Loucy (cell line): ENCODE data around the gene FAM89B.

Source experiments
- H2AFZ ChIP-seq: fragments of 200-600 bp; sonication (generic); 2 replicates; pipeline ENCODE4 v1.6.0; 2016; ENCODE audit warnings: antibody characterized with exemption, mild to moderate bottlenecking, low read length, moderate library complexity
- H3F3A ChIP-seq: fragments of 200-600 bp; 2 replicates; pipeline ENCODE4 v1.6.0; 2016; ENCODE audit warnings: antibody characterized with exemption, low read depth, mild to moderate bottlenecking
- H3K27me3 ChIP-seq: fragments of 200-600 bp; sonication (generic); 2 replicates; pipeline ENCODE4 v1.6.1; 2014; ENCODE audit warnings: low read length, mild to moderate bottlenecking; ENCODE audit not compliant: insufficient read depth, poor library complexity, severe bottlenecking
- H3K36me3 ChIP-seq: fragments of 200-600 bp; sonication (generic); 2 replicates; pipeline ENCODE4 v1.6.1; 2016; ENCODE audit warnings: low read length; ENCODE audit not compliant: insufficient read depth
- H3K4me1 ChIP-seq: fragments of 200-600 bp; sonication (generic); 2 replicates; pipeline ENCODE4 v1.5.1; 2014; ENCODE audit warnings: low read length, mild to moderate bottlenecking; ENCODE audit not compliant: insufficient read depth, poor library complexity, severe bottlenecking
- H3K4me2 ChIP-seq: fragments of 200-600 bp; sonication (generic); 2 replicates; pipeline ENCODE4 v1.6.0; 2014; ENCODE audit warnings: antibody characterized with exemption, low read length, low read depth, mild to moderate bottlenecking; ENCODE audit not compliant: poor library complexity, severe bottlenecking
- H3K4me3 ChIP-seq: fragments of 200-600 bp; sonication (generic); 2 replicates; pipeline ENCODE4 v1.5.1; 2014; ENCODE audit warnings: low read length, mild to moderate bottlenecking, mixed read lengths; ENCODE audit not compliant: poor library complexity, severe bottlenecking
- H3K79me2 ChIP-seq: fragments of 200-600 bp; sonication (generic); 2 replicates; pipeline ENCODE4 v1.6.1; 2014; ENCODE audit warnings: low read length; ENCODE audit not compliant: insufficient read depth
- H3K9ac ChIP-seq: fragments of 200-600 bp; sonication (generic); 2 replicates; pipeline ENCODE4 v1.6.0; 2014; ENCODE audit warnings: mild to moderate bottlenecking, low read depth, low read length, moderate library complexity; ENCODE audit not compliant: poor library complexity, severe bottlenecking
- H3K9me2 ChIP-seq: fragments of 200-600 bp; sonication (generic); replicated peaks from 2 replicates; pipeline ENCODE4 v1.6.1; 2016; ENCODE audit warnings: low read depth, low read length, mixed read lengths
- H3K9me3 ChIP-seq: fragments of 200-600 bp; sonication (generic); 2 replicates; pipeline ENCODE4 v1.6.1; 2014; ENCODE audit warnings: mild to moderate bottlenecking, antibody characterized with exemption, low read length, low read depth; ENCODE audit not compliant: insufficient read depth
- H4K20me1 ChIP-seq: fragments of 200-600 bp; sonication (generic); 2 replicates; pipeline ENCODE4 v1.6.0; 2014; ENCODE audit warnings: antibody characterized with exemption, low read length, mild to moderate bottlenecking; ENCODE audit not compliant: insufficient read depth, poor library complexity, severe bottlenecking
- EZH2phosphoT487 ChIP-seq: fragments of 200-600 bp; IDR thresholded peaks from 2 replicates; pipeline ENCODE4 v1.6.1; 2018; ENCODE audit warnings: antibody characterized with exemption, mild to moderate bottlenecking, moderate library complexity, borderline replicate concordance
- TF ChIP-seq, protein P1 (sequence below): fragments of 200-600 bp; sonication (generic); conservative IDR thresholded peaks from 2 replicates; pipeline ENCODE4 v1.5.1; 2014; ENCODE audit warnings: mild to moderate bottlenecking, antibody characterized with exemption, low read length

FAM89B gene

DNA sequence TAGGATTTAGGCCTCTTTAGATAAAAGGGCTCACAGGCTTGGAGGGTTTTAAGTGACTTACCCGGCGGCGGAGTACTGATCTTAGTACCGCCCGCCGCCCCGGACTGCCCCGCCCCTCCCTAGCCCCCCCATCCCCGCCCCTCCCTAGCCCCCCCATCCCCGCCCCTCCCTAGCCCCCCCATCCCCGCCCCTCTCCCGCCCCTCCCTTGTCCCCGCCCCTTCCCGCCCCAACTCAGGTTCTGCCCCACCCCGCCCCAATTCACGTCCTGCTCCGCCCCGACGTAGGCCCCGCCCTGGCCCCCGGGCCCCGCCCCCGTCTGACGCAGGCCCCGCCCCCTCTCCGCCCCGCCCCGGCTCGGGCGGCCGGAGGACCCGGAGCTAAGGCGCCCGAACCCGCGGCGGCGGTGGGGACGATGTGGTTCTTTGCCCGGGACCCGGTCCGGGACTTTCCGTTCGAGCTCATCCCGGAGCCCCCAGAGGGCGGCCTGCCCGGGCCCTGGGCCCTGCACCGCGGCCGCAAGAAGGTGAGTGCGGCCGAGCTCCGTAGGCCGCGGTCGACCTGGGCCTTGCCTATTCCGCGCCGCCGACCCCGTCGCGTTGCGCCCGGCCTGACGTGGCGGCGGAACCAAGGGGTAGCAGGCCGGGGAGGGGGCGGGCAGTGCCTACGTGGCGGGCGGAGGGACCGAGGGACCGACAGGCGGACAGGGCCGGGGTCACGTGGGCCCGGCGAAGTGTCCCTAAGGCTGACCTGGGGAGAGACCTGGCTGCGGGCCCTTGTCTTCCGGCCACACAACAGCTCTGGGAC is 47.4 kb upstream of the FAM89B start, which contains the start of gene SCYL1:
Gene SCYL1, plus strand, starts transcription at position 343 of the 805 bp plus-strand sequence. Its CDS starts 71 bp downstream, at position 414.
- Histone ChIP-seq H3K27me3 (no peaks in the 10 kb centered on the region), H3K36me3 (no peaks in the 10 kb centered on the region), H3K9me3 (no peaks in the 10 kb centered on the region), H2AFZ (peak within 1 kb of the TSS; percentile 69), H3K4me2 (peak within 1 kb of the TSS; percentile 97), H3K4me1 (peaks cover 25% of the 10 kb centered on the region), H3F3A (no peaks in the 10 kb centered on the region), H3K4me3 (peak within 1 kb of the TSS; percentile 88), H4K20me1 (peaks cover 11% of the 10 kb centered on the region), H3K79me2 (peaks cover 23% of the 10 kb centered on the region), H3K9ac (peak within 1 kb of the TSS; percentile 82), H3K9me2 (no peaks in the 10 kb centered on the region)
- no peak for TF ChIP-seq EZH2phosphoT487
- TF ChIP-seq, protein P1, sequence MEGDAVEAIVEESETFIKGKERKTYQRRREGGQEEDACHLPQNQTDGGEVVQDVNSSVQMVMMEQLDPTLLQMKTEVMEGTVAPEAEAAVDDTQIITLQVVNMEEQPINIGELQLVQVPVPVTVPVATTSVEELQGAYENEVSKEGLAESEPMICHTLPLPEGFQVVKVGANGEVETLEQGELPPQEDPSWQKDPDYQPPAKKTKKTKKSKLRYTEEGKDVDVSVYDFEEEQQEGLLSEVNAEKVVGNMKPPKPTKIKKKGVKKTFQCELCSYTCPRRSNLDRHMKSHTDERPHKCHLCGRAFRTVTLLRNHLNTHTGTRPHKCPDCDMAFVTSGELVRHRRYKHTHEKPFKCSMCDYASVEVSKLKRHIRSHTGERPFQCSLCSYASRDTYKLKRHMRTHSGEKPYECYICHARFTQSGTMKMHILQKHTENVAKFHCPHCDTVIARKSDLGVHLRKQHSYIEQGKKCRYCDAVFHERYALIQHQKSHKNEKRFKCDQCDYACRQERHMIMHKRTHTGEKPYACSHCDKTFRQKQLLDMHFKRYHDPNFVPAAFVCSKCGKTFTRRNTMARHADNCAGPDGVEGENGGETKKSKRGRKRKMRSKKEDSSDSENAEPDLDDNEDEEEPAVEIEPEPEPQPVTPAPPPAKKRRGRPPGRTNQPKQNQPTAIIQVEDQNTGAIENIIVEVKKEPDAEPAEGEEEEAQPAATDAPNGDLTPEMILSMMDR: no peak

DNA sequence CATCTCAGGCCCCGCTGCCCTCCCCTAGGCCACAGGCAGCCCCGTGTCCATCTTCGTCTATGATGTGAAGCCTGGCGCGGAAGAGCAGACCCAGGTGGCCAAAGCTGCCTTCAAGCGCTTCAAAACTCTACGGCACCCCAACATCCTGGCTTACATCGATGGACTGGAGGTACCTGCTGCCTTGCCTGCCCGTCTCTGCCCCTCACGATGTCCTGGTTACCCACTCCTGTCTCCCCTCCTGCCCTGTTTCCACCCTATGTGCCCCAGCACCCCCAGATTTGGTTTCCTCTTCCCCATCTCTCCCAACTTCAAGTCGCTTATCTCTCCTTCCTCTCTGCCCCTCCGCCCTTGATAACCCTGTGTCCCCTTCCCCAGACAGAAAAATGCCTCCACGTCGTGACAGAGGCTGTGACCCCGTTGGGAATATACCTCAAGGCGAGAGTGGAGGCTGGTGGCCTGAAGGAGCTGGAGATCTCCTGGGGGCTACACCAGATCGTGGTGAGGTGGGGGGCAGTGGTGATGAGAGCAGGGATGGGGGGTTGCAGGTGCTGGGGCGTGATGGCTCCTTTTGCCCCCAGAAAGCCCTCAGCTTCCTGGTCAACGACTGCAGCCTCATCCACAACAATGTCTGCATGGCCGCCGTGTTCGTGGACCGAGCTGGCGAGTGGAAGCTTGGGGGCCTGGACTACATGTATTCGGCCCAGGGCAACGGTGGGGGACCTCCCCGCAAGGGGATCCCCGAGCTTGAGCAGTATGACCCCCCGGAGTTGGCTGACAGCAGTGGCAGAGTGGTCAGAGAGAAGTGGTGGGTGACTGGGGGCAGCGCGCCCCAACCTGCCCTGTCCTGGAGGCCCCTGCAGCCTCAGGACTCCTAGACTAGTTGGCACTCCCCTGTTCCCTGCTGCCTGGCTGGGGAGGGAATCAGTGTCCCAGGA is 46.5 kb upstream of the FAM89B start:
- Histone ChIP-seq H3K9ac (peak overlapping the region; percentile 82), H3K36me3 (0 out of 2 replicates have a peak, but pooled peaks cover 4% of the 10 kb centered on the region), H3K79me2 (peaks cover 23% of the 10 kb centered on the region), H3K9me3 (no peaks in the 10 kb centered on the region), H3K4me2 (peak overlapping the region; percentile 97), H2AFZ (peak overlapping the region; percentile 69), H4K20me1 (peaks cover 11% of the 10 kb centered on the region), H3K4me3 (peak overlapping the region; percentile 88), H3K27me3 (no peaks in the 10 kb centered on the region), H3F3A (no peaks in the 10 kb centered on the region), H3K9me2 (no peaks in the 10 kb centered on the region), H3K4me1 (peaks cover 25% of the 10 kb centered on the region)
- TF ChIP-seq, protein P1: no peak
- no peak for TF ChIP-seq EZH2phosphoT487

DNA sequence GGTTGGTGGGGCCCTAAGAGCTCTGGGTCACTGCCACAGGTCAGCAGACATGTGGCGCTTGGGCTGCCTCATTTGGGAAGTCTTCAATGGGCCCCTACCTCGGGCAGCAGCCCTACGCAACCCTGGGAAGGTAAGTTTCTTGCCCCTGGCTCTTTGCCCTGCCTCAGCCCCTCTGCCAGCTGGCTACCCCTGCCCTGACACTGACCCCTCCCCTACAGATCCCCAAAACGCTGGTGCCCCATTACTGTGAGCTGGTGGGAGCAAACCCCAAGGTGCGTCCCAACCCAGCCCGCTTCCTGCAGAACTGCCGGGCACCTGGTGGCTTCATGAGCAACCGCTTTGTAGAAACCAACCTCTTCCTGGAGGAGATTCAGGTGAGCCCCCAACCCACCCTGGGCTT is 45.6 kb upstream of the FAM89B start:
- Histone ChIP-seq H3K4me1 (peaks cover 25% of the 10 kb centered on the region), H3K4me3 (peak overlapping the region; percentile 88), H3K9ac (peak overlapping the region; percentile 82), H4K20me1 (peaks cover 11% of the 10 kb centered on the region), H3K4me2 (peak overlapping the region; percentile 97), H3K79me2 (peaks cover 23% of the 10 kb centered on the region), H3K9me2 (no peaks in the 10 kb centered on the region), H3K36me3 (peaks cover 13% of the 10 kb centered on the region; the same call in 1 of the 2 replicates), H3K9me3 (no peaks in the 10 kb centered on the region), H3F3A (no peaks in the 10 kb centered on the region), H2AFZ (no peak overlapping the region), H3K27me3 (no peaks in the 10 kb centered on the region)
- no peak for TF ChIP-seq EZH2phosphoT487
- TF ChIP-seq, protein P1: no peak
